ENCODE measurements around the gene B3GALT4.
A peak's percentile ranks its signal among the peaks of the same experiment; 100 is the strongest.

B3GALT4 gene

GRCh38 chr6:33292996-33293682, 16.2 kb downstream of the B3GALT4 start:
- DNase-seq, result no peak

- no peak for DNase-seq
Observed at GRCh38 chr6:33294086-33294823, 17.3 kb downstream of the B3GALT4 start.

GRCh38 chr6:33295621-33296369, 18.9 kb downstream of the B3GALT4 start:
- no peak for DNase-seq

GRCh38 chr6:33296797-33297405, 20.0 kb downstream of the B3GALT4 start:
- no peak for DNase-seq

- DNase-seq, result no peak
Observed at GRCh38 chr6:33297406-33297955, 20.6 kb downstream of the B3GALT4 start.

- no peak for DNase-seq
Observed at GRCh38 chr6:33297956-33298772, 21.2 kb downstream of the B3GALT4 start.

- DNase-seq, result peak; percentile 47
Observed at GRCh38 chr6:33298773-33299236, 21.9 kb downstream of the B3GALT4 start, which contains the start of gene RGL2. Gene RGL2 (minus strand): TSS chr6:33298942. CDS start chr6:33298610, 332 bp downstream.

- DNase-seq, result peak; percentile 91
Observed at GRCh38 chr6:33299237-33299944, 22.5 kb downstream of the B3GALT4 start.

GRCh38 chr6:33301877-33302276, 25.0 kb downstream of the B3GALT4 start:
- no peak for DNase-seq

- no peak for DNase-seq
Observed at GRCh38 chr6:33304216-33304615, 27.3 kb downstream of the B3GALT4 start.

- DNase-seq, result no peak
Observed at GRCh38 chr6:33305052-33305451, 28.1 kb downstream of the B3GALT4 start.

GRCh38 chr6:33306356-33306755, 29.4 kb downstream of the B3GALT4 start:
- no peak for DNase-seq

GRCh38 chr6:33312361-33313104, 35.6 kb downstream of the B3GALT4 start:
- peak; percentile 89 for DNase-seq

- no peak for DNase-seq
Observed at GRCh38 chr6:33313105-33313708, 36.3 kb downstream of the B3GALT4 start.

GRCh38 chr6:33313709-33314514, 37.0 kb downstream of the B3GALT4 start, which contains the start of gene TAPBP:
Gene TAPBP (minus strand): TSS chr6:33314078. CDS start chr6:33314041, 37 bp downstream.
- no peak for DNase-seq

GRCh38 chr6:33314515-33314942, 37.6 kb downstream of the B3GALT4 start:
- no peak for DNase-seq

GRCh38 chr6:33314943-33315792, 38.2 kb downstream of the B3GALT4 start:
- no peak for DNase-seq
